GM12891 (cell line): ENCODE data around the gene DISP3.

Experiments
- POLR2A ChIP-seq: IDR thresholded peaks from 2 replicates; pipeline ENCODE4 v1.6.1; 2011; ENCODE audit warnings: low read depth, low read length, control low read depth
- SPI1 ChIP-seq: IDR thresholded peaks from 2 replicates; pipeline ENCODE4 v1.6.1; 2011; ENCODE audit warnings: low read depth, low read length, control low read depth
- TAF1 ChIP-seq: IDR thresholded peaks from 2 replicates; pipeline ENCODE4 v1.6.1; 2011; ENCODE audit warnings: low read depth, low read length, control low read depth

- TF ChIP-seq POLR2A (no peak), SPI1 (no peak), TAF1 (no peak)
Observed at GRCh38 chr1:11482198-11482597, 3.2 kb downstream of the DISP3 start.
